HepG2 (cell line): ENCODE data around the gene OGFOD3. TPM values are rescaled to one million over a fixed set of nuclear protein-coding genes. Genes with fewer than 3 reads are reported as not detected.

ENCODE experiments used
- ARNT2 ChIP-seq: sonication (generic); formaldehyde crosslinking; IDR thresholded peaks from 2 replicates; pipeline ENCODE4 v1.8.0; 2022; ENCODE audit warnings: mild to moderate bottlenecking, low read depth, missing genetic modification reagents, moderate library complexity
- ARNTL ChIP-seq: sonication (generic); formaldehyde crosslinking; IDR thresholded peaks from 2 replicates; pipeline ENCODE4 v1.4.0; 2020; ENCODE audit warnings: mild to moderate bottlenecking, missing genetic modification reagents
- ATF4 ChIP-seq, 2 experiments: fragments of 450-650 bp in 1 of 2; sonication (generic) in 1 of 2; formaldehyde crosslinking; IDR thresholded peaks; 2 replicates each; pipeline versions ENCODE4 v1.5.0 to v1.8.0; 2020 to 2022; ENCODE audit warnings: mild to moderate bottlenecking in 1 of 2, missing genetic modification reagents in 1 of 2
- CCAR2 ChIP-seq: fragments of 200-400 bp; formaldehyde crosslinking; optimal IDR thresholded peaks from 2 replicates; pipeline ENCODE3; 2018; ENCODE audit warnings: low read depth, mild to moderate bottlenecking, low read length, moderate library complexity
- GATAD1 ChIP-seq: IDR thresholded peaks from 2 replicates; pipeline ENCODE4 v1.6.1; 2016; ENCODE audit warnings: missing genetic modification reagents, missing compliant biosample characterization
- ISL2 ChIP-seq: sonication (generic); formaldehyde crosslinking; IDR thresholded peaks from 2 replicates; pipeline ENCODE4 v1.5.0; 2020; ENCODE audit warnings: missing genetic modification reagents
- KDM5A ChIP-seq: fragments of 200-600 bp; sonication (generic); IDR thresholded peaks from 2 replicates; pipeline ENCODE4 v1.7.0; 2018; ENCODE audit warnings: antibody characterized with exemption, mild to moderate bottlenecking, low read length, borderline replicate concordance
- SAP130 ChIP-seq: IDR thresholded peaks from 2 replicates; pipeline ENCODE4 v1.6.1; 2016; ENCODE audit warnings: low read depth
- SOX13 ChIP-seq, 3 experiments: fragments of 450-650 bp in 1 of 3; sonication (generic) in 1 of 3; formaldehyde crosslinking in 1 of 3; IDR thresholded peaks in 2 of 3; conservative IDR thresholded peaks in 1 of 3; 2 replicates each; pipeline versions ENCODE4 v1.5.0 to v1.6.1; 2016 to 2020; ENCODE audit warnings: antibody characterized with exemption in 1 of 3, mild to moderate bottlenecking in 1 of 3, missing compliant biosample characterization in 1 of 3, missing genetic modification reagents in 1 of 3, moderate library complexity in 1 of 3
- SYNCRIP ChIP-seq: fragments of 200-400 bp; formaldehyde crosslinking; IDR thresholded peaks from 2 replicates; pipeline ENCODE4 v1.6.1; 2018; ENCODE audit warnings: mild to moderate bottlenecking, low read depth, low read length; ENCODE audit not compliant: insufficient read depth
- TMF1 ChIP-seq: sonication (generic); formaldehyde crosslinking; IDR thresholded peaks from 2 replicates; pipeline ENCODE4 v1.8.1; 2022; ENCODE audit warnings: low read depth, missing genetic modification reagents
- ZMYM3 ChIP-seq: sonication (generic); formaldehyde crosslinking; IDR thresholded peaks from 2 replicates; pipeline ENCODE4 v1.5.1; 2020; ENCODE audit warnings: mild to moderate bottlenecking, missing genetic modification reagents
- ZNF446 ChIP-seq: sonication (generic); formaldehyde crosslinking; IDR thresholded peaks from 2 replicates; pipeline ENCODE4 v1.5.0; 2020; ENCODE audit warnings: mild to moderate bottlenecking, missing genetic modification reagents
- ZNF598 ChIP-seq: sonication (generic); formaldehyde crosslinking; IDR thresholded peaks from 2 replicates; pipeline ENCODE4 v1.5.1; 2020; ENCODE audit warnings: mild to moderate bottlenecking, missing genetic modification reagents, borderline replicate concordance
- ZNF704 ChIP-seq: sonication (generic); formaldehyde crosslinking; IDR thresholded peaks from 2 replicates; pipeline ENCODE4 v1.8.1; 2023; ENCODE audit warnings: mild to moderate bottlenecking, inconsistent platforms, moderate library complexity, missing genetic modification reagents, borderline replicate concordance
- ZNF879 ChIP-seq: sonication (generic); formaldehyde crosslinking; IDR thresholded peaks from 2 replicates; pipeline ENCODE4 v1.8.1; 2023; ENCODE audit warnings: missing genetic modification reagents
- ZNF891 ChIP-seq: sonication (generic); formaldehyde crosslinking; IDR thresholded peaks from 2 replicates; pipeline ENCODE4 v1.5.0; 2020; ENCODE audit warnings: mild to moderate bottlenecking, missing genetic modification reagents
- ZSCAN30 ChIP-seq: sonication (generic); formaldehyde crosslinking; IDR thresholded peaks from 2 replicates; pipeline ENCODE4 v1.5.0; 2020; ENCODE audit warnings: mild to moderate bottlenecking, missing genetic modification reagents
- polyA plus RNA-seq, 8 experiments: library from polyadenylated mRNA; depleted of rRNA in 3 of 8; stranded (reverse) in 7 of 8; unstranded in 1 of 8; fragments of >200 nt; fragmentation: Illumina TruSeq in 4 of 8; extraction: Trizol in 4 of 8; gene quantifications; 2 replicates each; pipeline versions ENCODE4 v1.2.1 to v1.2.3, GENCODE V29; 2011 to 2016; ENCODE audit warnings: low read depth in 4 of 8, missing spikeins in 1 of 8, mixed read lengths in 1 of 8; ENCODE audit not compliant: insufficient read depth in 1 of 8
- total RNA-seq, 5 experiments: library from RNA; depleted of rRNA; stranded (reverse); fragments of >200 nt; fragmentation: Illumina TruSeq; extraction: Trizol; gene quantifications; 2 replicates each; pipeline ENCODE4 v1.2.3, GENCODE V29; 2016; ENCODE audit warnings: low read depth in 1 of 5
- TF ChIP-seq, protein P1 (sequence below): sonication (generic); formaldehyde crosslinking; IDR thresholded peaks from 2 replicates; pipeline ENCODE4 v1.4.0; 2020; ENCODE audit warnings: missing genetic modification reagents
- TF ChIP-seq, protein P2 (sequence below): IDR thresholded peaks from 2 replicates; pipeline ENCODE4 v1.6.1; 2016; ENCODE audit warnings: low read depth, missing genetic modification reagents, missing compliant biosample characterization

The OGFOD3 gene
- total and polyA plus RNA-seq, 2 of the 13 experiments (the other 11 are each of a cell fraction or from before 2014, with no cell fraction given), result 40.0 to 42.1 TPM

DNA sequence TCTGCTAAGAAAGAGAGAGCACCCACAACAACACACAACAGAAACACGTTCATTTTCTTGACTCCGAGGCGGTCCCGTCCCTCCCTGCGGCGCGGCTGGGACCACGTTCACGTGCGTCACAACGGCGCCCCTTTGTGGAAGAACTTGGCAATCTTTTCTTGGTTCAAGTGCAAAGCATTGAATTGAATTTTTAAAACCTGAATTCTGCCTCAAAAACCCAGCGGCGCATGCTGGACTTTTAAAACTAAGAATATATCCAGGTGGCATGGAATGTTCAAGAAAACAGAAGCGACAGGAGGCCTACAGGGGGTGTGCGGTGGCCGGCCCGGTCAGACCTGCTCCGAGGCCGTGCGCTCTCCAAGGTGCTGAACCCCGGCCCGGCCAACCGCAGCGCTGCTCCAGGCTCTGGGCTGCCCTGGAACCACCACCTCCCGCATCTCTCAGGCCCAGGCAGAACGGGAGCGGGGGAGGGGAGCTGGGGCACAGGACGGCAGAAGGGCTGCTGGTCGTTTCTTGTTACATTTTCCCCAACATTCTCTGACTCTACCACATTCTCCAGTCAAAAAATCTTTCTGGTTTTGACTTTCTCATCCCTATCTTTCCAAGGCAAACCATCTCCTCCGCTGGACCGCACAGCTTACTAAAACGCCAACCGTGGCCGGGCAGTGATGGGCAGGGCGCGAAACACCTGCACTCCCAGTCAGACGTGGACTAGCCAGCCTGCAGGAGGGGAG, 3.7 kb downstream of the OGFOD3 start (continued):
- no peak for TF ChIP-seq ATF4 (CRISPR knock-in tag; IDR thresholded peaks at IDR 0.05)
- no peak for TF ChIP-seq SOX13 (IDR thresholded peaks at IDR 0.05)
- TF ChIP-seq SOX13 (CRISPR knock-in tag; conservative IDR thresholded peaks at IDR 0.05 in 1 of 2, IDR thresholded peaks at IDR 0.05 in 1 of 2), result peak in 1 of 2 experiments; percentile 56; a peak in 2 of 4 replicates
- TF ChIP-seq CCAR2, result no peak
- peak; percentile 98 for TF ChIP-seq ZSCAN30 (CRISPR knock-in tag)
- TF ChIP-seq, protein P1, sequence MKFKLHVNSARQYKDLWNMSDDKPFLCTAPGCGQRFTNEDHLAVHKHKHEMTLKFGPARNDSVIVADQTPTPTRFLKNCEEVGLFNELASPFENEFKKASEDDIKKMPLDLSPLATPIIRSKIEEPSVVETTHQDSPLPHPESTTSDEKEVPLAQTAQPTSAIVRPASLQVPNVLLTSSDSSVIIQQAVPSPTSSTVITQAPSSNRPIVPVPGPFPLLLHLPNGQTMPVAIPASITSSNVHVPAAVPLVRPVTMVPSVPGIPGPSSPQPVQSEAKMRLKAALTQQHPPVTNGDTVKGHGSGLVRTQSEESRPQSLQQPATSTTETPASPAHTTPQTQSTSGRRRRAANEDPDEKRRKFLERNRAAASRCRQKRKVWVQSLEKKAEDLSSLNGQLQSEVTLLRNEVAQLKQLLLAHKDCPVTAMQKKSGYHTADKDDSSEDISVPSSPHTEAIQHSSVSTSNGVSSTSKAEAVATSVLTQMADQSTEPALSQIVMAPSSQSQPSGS (CRISPR knock-in tag), result peak; percentile 82; the same call in 1 of the 2 replicates
- TF ChIP-seq ARNTL, result peak; percentile 78; the same call in 1 of the 2 replicates
- TF ChIP-seq, protein P2, sequence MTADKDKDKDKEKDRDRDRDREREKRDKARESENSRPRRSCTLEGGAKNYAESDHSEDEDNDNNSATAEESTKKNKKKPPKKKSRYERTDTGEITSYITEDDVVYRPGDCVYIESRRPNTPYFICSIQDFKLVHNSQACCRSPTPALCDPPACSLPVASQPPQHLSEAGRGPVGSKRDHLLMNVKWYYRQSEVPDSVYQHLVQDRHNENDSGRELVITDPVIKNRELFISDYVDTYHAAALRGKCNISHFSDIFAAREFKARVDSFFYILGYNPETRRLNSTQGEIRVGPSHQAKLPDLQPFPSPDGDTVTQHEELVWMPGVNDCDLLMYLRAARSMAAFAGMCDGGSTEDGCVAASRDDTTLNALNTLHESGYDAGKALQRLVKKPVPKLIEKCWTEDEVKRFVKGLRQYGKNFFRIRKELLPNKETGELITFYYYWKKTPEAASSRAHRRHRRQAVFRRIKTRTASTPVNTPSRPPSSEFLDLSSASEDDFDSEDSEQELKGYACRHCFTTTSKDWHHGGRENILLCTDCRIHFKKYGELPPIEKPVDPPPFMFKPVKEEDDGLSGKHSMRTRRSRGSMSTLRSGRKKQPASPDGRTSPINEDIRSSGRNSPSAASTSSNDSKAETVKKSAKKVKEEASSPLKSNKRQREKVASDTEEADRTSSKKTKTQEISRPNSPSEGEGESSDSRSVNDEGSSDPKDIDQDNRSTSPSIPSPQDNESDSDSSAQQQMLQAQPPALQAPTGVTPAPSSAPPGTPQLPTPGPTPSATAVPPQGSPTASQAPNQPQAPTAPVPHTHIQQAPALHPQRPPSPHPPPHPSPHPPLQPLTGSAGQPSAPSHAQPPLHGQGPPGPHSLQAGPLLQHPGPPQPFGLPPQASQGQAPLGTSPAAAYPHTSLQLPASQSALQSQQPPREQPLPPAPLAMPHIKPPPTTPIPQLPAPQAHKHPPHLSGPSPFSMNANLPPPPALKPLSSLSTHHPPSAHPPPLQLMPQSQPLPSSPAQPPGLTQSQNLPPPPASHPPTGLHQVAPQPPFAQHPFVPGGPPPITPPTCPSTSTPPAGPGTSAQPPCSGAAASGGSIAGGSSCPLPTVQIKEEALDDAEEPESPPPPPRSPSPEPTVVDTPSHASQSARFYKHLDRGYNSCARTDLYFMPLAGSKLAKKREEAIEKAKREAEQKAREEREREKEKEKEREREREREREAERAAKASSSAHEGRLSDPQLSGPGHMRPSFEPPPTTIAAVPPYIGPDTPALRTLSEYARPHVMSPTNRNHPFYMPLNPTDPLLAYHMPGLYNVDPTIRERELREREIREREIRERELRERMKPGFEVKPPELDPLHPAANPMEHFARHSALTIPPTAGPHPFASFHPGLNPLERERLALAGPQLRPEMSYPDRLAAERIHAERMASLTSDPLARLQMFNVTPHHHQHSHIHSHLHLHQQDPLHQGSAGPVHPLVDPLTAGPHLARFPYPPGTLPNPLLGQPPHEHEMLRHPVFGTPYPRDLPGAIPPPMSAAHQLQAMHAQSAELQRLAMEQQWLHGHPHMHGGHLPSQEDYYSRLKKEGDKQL (CRISPR knock-in tag), result no peak
- peak; percentile 92 for TF ChIP-seq ARNT2 (CRISPR knock-in tag)
- TF ChIP-seq ZNF598 (CRISPR knock-in tag), result peak; percentile 96
- peak; percentile 64; the same call in 1 of the 2 replicates for TF ChIP-seq KDM5A
- TF ChIP-seq SYNCRIP, result no peak
- TF ChIP-seq ZNF879 (CRISPR knock-in tag), result peak; percentile 76; the same call in 1 of the 2 replicates
- TF ChIP-seq SAP130 (CRISPR knock-in tag), result peak; percentile 86
- TF ChIP-seq ZNF704 (CRISPR knock-in tag), result 0 out of 2 replicates have a peak, but pooled peaks have one; percentile 73
- peak; percentile 43; the same call in 1 of the 2 replicates for TF ChIP-seq ZMYM3 (CRISPR knock-in tag)
- TF ChIP-seq ZNF446, result peak; percentile 97; the same call in 1 of the 2 replicates
- peak; percentile 87 for TF ChIP-seq ISL2 (CRISPR knock-in tag)
- peak; percentile 91 for TF ChIP-seq TMF1 (CRISPR knock-in tag)
- TF ChIP-seq ZNF891 (CRISPR knock-in tag), result peak; percentile 99
- peak; percentile 66; the same call in 1 of the 2 replicates for TF ChIP-seq GATAD1
